ENCODE results near the gene KCNK2. TPM values are rescaled to one million over a fixed set of nuclear protein-coding genes. Genes with fewer than 3 reads are reported as not detected.

The KCNK2 gene
- total RNA-seq, 6 experiments from 2014 or later, result 0.06 to 0.31 (median 0.12) TPM; not detected in 3

DNA sequence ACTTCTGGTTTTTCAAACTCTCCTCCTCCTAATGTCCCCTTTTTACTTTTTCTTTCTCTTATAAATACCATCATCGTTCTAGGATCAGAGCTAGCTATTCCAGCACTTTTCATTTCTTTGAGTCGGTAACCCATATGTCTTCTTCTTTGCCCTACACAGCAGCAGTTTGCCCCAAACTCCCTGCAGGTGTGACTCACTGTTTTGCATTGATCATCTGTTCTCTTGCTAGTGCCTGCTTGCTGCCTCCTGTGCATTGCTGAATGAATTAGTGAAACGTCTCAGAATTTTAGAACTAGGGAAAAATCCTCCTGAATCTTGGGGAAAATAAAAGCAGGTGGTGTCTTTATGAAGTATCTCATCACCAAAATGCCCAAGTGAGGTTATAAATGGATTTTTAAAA is 21.7 kb downstream of the KCNK2 start:
- WGBS (ENCODE audit: insufficient coverage, low coverage, low lambda C conversion rate, missing lambda C conversion rate), result 28% methylated on average over 3 of the region's 3 CpGs
- Histone ChIP-seq H3K4me1 (no peaks in the 10 kb centered on the region), H3K4me3 (no peak overlapping the region), H3K36me3 (no peaks in the 10 kb centered on the region), H3K9me3 (peaks cover 0 to 2% (median 0%) of the 10 kb centered on the region in 4 donors), H3K27ac (no peak overlapping the region), H3K27me3 (no peaks in the 10 kb centered on the region)
- no peak for DNase-seq
- TF ChIP-seq, protein P1, sequence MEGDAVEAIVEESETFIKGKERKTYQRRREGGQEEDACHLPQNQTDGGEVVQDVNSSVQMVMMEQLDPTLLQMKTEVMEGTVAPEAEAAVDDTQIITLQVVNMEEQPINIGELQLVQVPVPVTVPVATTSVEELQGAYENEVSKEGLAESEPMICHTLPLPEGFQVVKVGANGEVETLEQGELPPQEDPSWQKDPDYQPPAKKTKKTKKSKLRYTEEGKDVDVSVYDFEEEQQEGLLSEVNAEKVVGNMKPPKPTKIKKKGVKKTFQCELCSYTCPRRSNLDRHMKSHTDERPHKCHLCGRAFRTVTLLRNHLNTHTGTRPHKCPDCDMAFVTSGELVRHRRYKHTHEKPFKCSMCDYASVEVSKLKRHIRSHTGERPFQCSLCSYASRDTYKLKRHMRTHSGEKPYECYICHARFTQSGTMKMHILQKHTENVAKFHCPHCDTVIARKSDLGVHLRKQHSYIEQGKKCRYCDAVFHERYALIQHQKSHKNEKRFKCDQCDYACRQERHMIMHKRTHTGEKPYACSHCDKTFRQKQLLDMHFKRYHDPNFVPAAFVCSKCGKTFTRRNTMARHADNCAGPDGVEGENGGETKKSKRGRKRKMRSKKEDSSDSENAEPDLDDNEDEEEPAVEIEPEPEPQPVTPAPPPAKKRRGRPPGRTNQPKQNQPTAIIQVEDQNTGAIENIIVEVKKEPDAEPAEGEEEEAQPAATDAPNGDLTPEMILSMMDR (IDR thresholded peaks at IDR 0.05), result no peak
- no peak for TF ChIP-seq POLR2A (IDR thresholded peaks at IDR 0.05)
- intact Hi-C loops (cut with DNase I), result no loop called here
- no peak for ATAC-seq

DNA sequence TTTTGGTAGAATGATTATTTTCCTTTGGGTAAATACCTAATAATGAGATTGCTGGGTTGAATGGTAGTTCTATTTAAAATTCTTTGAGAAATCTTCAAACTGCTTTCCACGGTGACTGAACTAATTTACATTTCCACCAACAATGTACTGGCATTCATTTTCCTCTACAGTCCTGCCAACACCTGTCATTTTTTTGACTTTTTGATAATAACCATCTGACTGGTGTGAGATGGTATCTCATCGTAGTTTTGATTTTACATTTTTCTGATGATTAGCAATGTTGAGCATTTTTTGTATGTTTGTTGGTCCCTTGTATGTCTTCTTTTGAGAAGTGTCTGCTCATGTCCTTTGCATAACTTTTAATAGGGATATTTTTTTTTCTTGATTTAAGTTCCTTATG is 23.5 kb downstream of the KCNK2 start:
- no peaks in the 10 kb centered on the region for H3K27me3 ChIP-seq
- H3K4me3 ChIP-seq, result no peak overlapping the region
- 59% methylated on average over 2 of the region's 2 CpGs for WGBS (ENCODE audit: insufficient coverage, low coverage, low lambda C conversion rate, missing lambda C conversion rate)
- ATAC-seq (no peak), DNase-seq (no peak)
- no peak for TF ChIP-seq POLR2A (IDR thresholded peaks at IDR 0.05)
- no peak overlapping the region for H3K27ac ChIP-seq
- no peaks in the 10 kb centered on the region for H3K4me1 ChIP-seq
- intact Hi-C loops (cut with DNase I), result no loop called here
- H3K36me3 ChIP-seq, result no peaks in the 10 kb centered on the region
- no peaks in the 10 kb centered on the region for H3K9me3 ChIP-seq

DNA sequence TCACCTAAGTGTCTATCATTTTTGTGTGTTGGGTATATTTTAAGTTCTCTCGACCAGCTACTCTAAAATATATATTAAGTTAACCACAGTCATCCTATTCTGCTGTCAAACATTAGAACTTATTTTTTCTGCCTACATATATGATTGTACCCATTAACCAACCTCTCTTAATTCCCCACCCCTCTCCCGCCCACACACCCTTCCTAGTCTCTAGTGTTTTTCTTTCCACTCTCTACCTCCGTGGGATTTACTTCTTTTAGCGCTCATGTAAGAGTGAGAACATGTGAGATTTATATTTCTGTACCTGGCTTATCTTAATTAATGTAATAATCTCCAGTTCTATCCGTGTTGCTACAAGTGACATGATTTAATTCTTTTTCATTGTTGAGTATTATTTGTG is 26.6 kb downstream of the KCNK2 start:
- H3K36me3 ChIP-seq, result no peaks in the 10 kb centered on the region
- no peaks in the 10 kb centered on the region for H3K9me3 ChIP-seq
- no peaks in the 10 kb centered on the region for H3K27me3 ChIP-seq
- no peak overlapping the region for H3K4me3 ChIP-seq
- intact Hi-C loops (cut with DNase I), result no loop called here
- no peaks in the 10 kb centered on the region for H3K4me1 ChIP-seq
- ATAC-seq (no peak), DNase-seq (no peak)
- WGBS (ENCODE audit: insufficient coverage, low coverage, low lambda C conversion rate, missing lambda C conversion rate), result 57% methylated on average over 5 of the region's 5 CpGs
- TF ChIP-seq POLR2A (IDR thresholded peaks at IDR 0.05), result no peak
- TF ChIP-seq, protein P1 (IDR thresholded peaks at IDR 0.05), result no peak
- H3K27ac ChIP-seq, result no peak overlapping the region

DNA sequence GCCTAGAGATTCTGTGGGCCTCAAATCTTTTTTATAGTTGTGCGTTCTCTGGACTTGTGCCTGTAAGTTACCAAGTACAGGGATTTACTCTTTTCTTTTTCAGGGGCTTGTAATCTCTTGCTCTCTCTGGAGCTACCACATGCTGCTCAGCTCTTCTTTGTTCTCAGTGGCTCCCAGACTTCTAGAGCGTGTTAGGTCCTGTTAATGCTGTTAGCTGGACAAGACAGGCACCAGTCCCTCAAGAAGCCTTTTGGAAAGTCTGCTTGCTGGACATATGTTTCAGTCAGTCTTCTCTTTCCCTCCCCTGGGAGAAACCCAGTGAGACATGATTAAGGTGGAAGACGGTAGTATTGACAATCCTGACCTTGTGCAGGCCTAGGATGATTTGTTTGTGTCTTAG is 29.4 kb downstream of the KCNK2 start:
- ATAC-seq (no peak), DNase-seq (no peak)
- WGBS (ENCODE audit: insufficient coverage, low coverage, low lambda C conversion rate, missing lambda C conversion rate), result 73% methylated on average over 3 of the region's 3 CpGs
- Histone ChIP-seq H3K4me1 (no peaks in the 10 kb centered on the region), H3K27ac (no peak overlapping the region), H3K36me3 (no peaks in the 10 kb centered on the region), H3K27me3 (no peaks in the 10 kb centered on the region), H3K4me3 (no peak overlapping the region), H3K9me3 (no peaks in the 10 kb centered on the region)
- no peak for TF ChIP-seq POLR2A (IDR thresholded peaks at IDR 0.05)
- TF ChIP-seq, protein P1 (IDR thresholded peaks at IDR 0.05), result no peak
- intact Hi-C loops (cut with DNase I), result no loop called here

DNA sequence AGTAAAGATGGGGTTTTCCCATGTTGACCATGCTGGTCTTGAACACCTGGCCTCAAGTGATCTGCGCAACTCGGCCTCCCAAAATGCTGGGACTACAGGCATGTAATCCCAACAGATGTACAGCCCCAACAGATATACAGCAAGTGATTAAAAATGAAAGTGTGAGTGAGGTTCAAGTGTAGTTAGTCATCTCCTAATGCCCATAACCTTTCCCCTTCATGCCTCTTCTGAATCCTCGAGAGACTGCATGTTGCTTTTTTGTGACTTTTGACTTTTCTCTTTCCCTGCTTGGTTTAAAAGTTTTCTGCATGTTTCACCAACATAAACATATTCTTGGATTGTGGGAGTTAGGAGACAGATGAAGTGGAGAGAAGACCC is 31.2 kb downstream of the KCNK2 start:
- H3K27ac ChIP-seq, result no peak overlapping the region

More for the DNA sequence above, 31.2 kb downstream of the KCNK2 start:
- 50% methylated on average over 1 of the region's 3 CpGs for WGBS (ENCODE audit: insufficient coverage, low coverage, low lambda C conversion rate, missing lambda C conversion rate)
- intact Hi-C loops (cut with DNase I), result no loop called here
- no peaks in the 10 kb centered on the region for H3K36me3 ChIP-seq
- H3K27me3 ChIP-seq, result no peaks in the 10 kb centered on the region
- H3K9me3 ChIP-seq, result no peaks in the 10 kb centered on the region
- no peaks in the 10 kb centered on the region for H3K4me1 ChIP-seq
- no peak overlapping the region for H3K4me3 ChIP-seq
- DNase-seq (no peak), ATAC-seq (no peak)
- TF ChIP-seq, protein P1 (IDR thresholded peaks at IDR 0.05), result no peak
- TF ChIP-seq POLR2A (IDR thresholded peaks at IDR 0.05), result no peak
